C4-2B (cell line): ENCODE results near the gene UGT1A8.

Source experiments
- ZFX ChIP-seq: fragments of 450-650 bp; IDR thresholded peaks from 2 replicates; pipeline ENCODE4 v1.6.1; 2017
- TF ChIP-seq, protein P1 (sequence below): fragments of 450-650 bp; conservative IDR thresholded peaks from 2 replicates; pipeline ENCODE4 v1.5.1; 2017; ENCODE audit warnings: mild to moderate bottlenecking

- TF ChIP-seq, protein P1, sequence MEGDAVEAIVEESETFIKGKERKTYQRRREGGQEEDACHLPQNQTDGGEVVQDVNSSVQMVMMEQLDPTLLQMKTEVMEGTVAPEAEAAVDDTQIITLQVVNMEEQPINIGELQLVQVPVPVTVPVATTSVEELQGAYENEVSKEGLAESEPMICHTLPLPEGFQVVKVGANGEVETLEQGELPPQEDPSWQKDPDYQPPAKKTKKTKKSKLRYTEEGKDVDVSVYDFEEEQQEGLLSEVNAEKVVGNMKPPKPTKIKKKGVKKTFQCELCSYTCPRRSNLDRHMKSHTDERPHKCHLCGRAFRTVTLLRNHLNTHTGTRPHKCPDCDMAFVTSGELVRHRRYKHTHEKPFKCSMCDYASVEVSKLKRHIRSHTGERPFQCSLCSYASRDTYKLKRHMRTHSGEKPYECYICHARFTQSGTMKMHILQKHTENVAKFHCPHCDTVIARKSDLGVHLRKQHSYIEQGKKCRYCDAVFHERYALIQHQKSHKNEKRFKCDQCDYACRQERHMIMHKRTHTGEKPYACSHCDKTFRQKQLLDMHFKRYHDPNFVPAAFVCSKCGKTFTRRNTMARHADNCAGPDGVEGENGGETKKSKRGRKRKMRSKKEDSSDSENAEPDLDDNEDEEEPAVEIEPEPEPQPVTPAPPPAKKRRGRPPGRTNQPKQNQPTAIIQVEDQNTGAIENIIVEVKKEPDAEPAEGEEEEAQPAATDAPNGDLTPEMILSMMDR, result no peak
- TF ChIP-seq ZFX, result no peak
These were observed 76.5 kb downstream of the UGT1A8 start for GRCh38 chr2:233693963-233694362.
